Transverse colon (tissue), 4 donors: Measurements from ENCODE around the gene GRHL1. TPM values are rescaled to one million over a fixed set of nuclear protein-coding genes. Genes with fewer than 3 reads are reported as not detected.

Experiments used
- DNase-seq: peaks from one replicate; pipeline ENCODE4 v3.0.0-alpha.2; 2019
- H3K27ac ChIP-seq, 4 donors: fragments of 200-600 bp; sonication (generic); 2 replicates each; pipeline ENCODE4 v1.5.1; 2016 to 2018; ENCODE audit warnings: inconsistent platforms in 4 of 4
- H3K27me3 ChIP-seq: fragments of 200-600 bp; sonication (generic); 2 replicates; pipeline ENCODE4 v1.5.1; 2017; ENCODE audit warnings: inconsistent platforms
- H3K36me3 ChIP-seq, 4 donors: fragments of 200-600 bp; sonication (generic); 2 replicates each; pipeline ENCODE4 v1.5.1; 2017 to 2019; ENCODE audit warnings: inconsistent platforms in 4 of 4
- H3K4me1 ChIP-seq, 4 donors: fragments of 200-600 bp; sonication (generic); 2 replicates each; pipeline ENCODE4 v1.5.1; 2017 to 2020; ENCODE audit warnings: inconsistent platforms in 4 of 4
- H3K4me3 ChIP-seq, 4 donors: fragments of 200-600 bp; sonication (generic); 1 replicate in 1 of 4; 2 replicates in 3 of 4; pipeline versions ENCODE4 v1.5.1 to v1.6.1; 2017 to 2019; ENCODE audit warnings: inconsistent platforms in 4 of 4
- H3K9me3 ChIP-seq, 2 donors: fragments of 200-600 bp; sonication (generic); 2 replicates each; pipeline ENCODE4 v1.5.1; 2017 to 2019; ENCODE audit warnings: inconsistent platforms in 2 of 2
- CTCF ChIP-seq, 5 experiments: fragments of 200-600 bp in 3 of 5; fragments of 450-650 bp in 2 of 5; sonication (generic) in 3 of 5; IDR thresholded peaks; 1 replicate in 2 of 5; 2 replicates in 3 of 5; pipeline ENCODE4 v1.5.1; 2016 to 2017; ENCODE audit warnings: antibody characterized with exemption in 5 of 5, inconsistent platforms in 3 of 5, mild to moderate bottlenecking in 2 of 5, moderate library complexity in 1 of 5
- EP300 ChIP-seq: sonication (generic); formaldehyde crosslinking; IDR thresholded peaks from one replicate; pipeline ENCODE4 v1.6.1; 2017; ENCODE audit warnings: antibody characterized with exemption, low read depth
- POLR2A ChIP-seq: fragments of 450-650 bp; IDR thresholded peaks from one replicate; pipeline ENCODE4 v1.6.1; 2016; ENCODE audit warnings: antibody characterized with exemption, mild to moderate bottlenecking, moderate library complexity
- POLR2AphosphoS5 ChIP-seq, 3 donors: sonication (generic); formaldehyde crosslinking; IDR thresholded peaks; one replicate each; pipeline ENCODE4 v1.6.1; 2016; ENCODE audit warnings: antibody characterized with exemption in 3 of 3
- WGBS, 2 donors: methylation state at CpG; one replicate each; pipeline ENCODE4 v1.1.5; 2018; ENCODE audit warnings: low coverage in 1 of 2; 5-methylcytosine and 5-hydroxymethylcytosine counted together
- in situ Hi-C, 4 donors: fragments of 200-750 bp; cut with MboI; loops; one replicate each; pipeline versions ENCODE4 v1.15.0 to v1.15.1; 2017; ENCODE audit warnings: low sequenced_read_pairs in 3 of 4, low pct_ligation_motif_present in 1 of 4, low pct_unique_long_range_greater_than_20kb in 1 of 4
- intact Hi-C: fragments of 100-400 bp; cut with DNase I; formaldehyde crosslinking; loops from one replicate; pipeline ENCODE4 v1.15.1; 2023; ENCODE audit warnings: low total_unique reads
- total RNA-seq, 4 donors: library from RNA; depleted of rRNA; stranded (reverse); fragments of >200 nt; gene quantifications; one replicate each; pipeline ENCODE4 v1.1.0, GENCODE V29; 2016

GRHL1 gene
- total RNA-seq, 4 donors from 2014 or later: 0.55 to 24.7 (median 1.3) TPM; not detected in 1

- Histone ChIP-seq H3K27ac (no peak overlapping the region), H3K9me3 (no peaks in the 10 kb centered on the region), H3K36me3 (no peaks in the 10 kb centered on the region), H3K4me3 (no peak overlapping the region), H3K27me3 (no peaks in the 10 kb centered on the region), H3K4me1 (peaks cover 9 to 20% (median 13%) of the 10 kb centered on the region in 4 donors)
- no peak for TF ChIP-seq EP300
- no peak for TF ChIP-seq POLR2A
- no peak for TF ChIP-seq CTCF (IDR thresholded peaks at IDR 0.05)
- no peak for TF ChIP-seq POLR2AphosphoS5 (IDR thresholded peaks at IDR 0.05)
- no peak for DNase-seq
- intact Hi-C loops (loop anchor here (5.0 kb wide), 1 partner anchor 69 kb away; no protein-coding TSS in a partner anchor), in situ Hi-C loops (loop anchor here in 2 of 4 donors (5.0 kb wide), 1 partner anchor 64 kb away; no protein-coding TSS in a partner anchor)
- 89 to 100% methylated on average over 5 to 10 of the region's 10 CpGs for WGBS, 2 donors
Measured at GRCh38 chr2:9982891-9983290, 31.4 kb downstream of the GRHL1 start.

- TF ChIP-seq POLR2AphosphoS5 (IDR thresholded peaks at IDR 0.05) (no peak), EP300 (no peak), POLR2A (no peak), CTCF (IDR thresholded peaks at IDR 0.05) (no peak)
- WGBS, 2 donors: 65 to 75% methylated on average over 7 to 15 of the region's 15 CpGs
- no peak for DNase-seq
- Histone ChIP-seq H3K4me3 (no peak overlapping the region), H3K9me3 (no peaks in the 10 kb centered on the region), H3K27me3 (no peaks in the 10 kb centered on the region), H3K4me1 (peaks cover 9 to 20% (median 13%) of the 10 kb centered on the region in 4 donors), H3K27ac (peak overlapping the region in 2 of 4 donors; percentile 49 to 70), H3K36me3 (no peaks in the 10 kb centered on the region)
- intact Hi-C loops (loop anchor here (5.0 kb wide), 1 partner anchor 69 kb away; no protein-coding TSS in a partner anchor), in situ Hi-C loops (loop anchor here in 2 of 4 donors (5.0 kb wide), 1 partner anchor 64 kb away; no protein-coding TSS in a partner anchor)
Measured at GRCh38 chr2:9983401-9984216, 32.1 kb downstream of the GRHL1 start.

GRCh38 chr2:9984217-9984739, 32.8 kb downstream of the GRHL1 start:
- in situ Hi-C loops (loop anchor here in 2 of 4 donors (5.0 kb wide), 1 partner anchor 63 kb away; no protein-coding TSS in a partner anchor), intact Hi-C loops (loop anchor here (5.0 kb wide), 1 partner anchor 68 kb away; no protein-coding TSS in a partner anchor)
- Histone ChIP-seq H3K27ac (peak overlapping the region; percentile 47 to 70 (median 56)), H3K36me3 (no peaks in the 10 kb centered on the region), H3K27me3 (no peaks in the 10 kb centered on the region), H3K4me3 (no peak overlapping the region), H3K4me1 (peaks cover 9 to 20% (median 13%) of the 10 kb centered on the region in 4 donors), H3K9me3 (no peaks in the 10 kb centered on the region)
- 19 to 25% methylated on average over 3 to 7 of the region's 7 CpGs for WGBS, 2 donors
- TF ChIP-seq CTCF (IDR thresholded peaks at IDR 0.05): peak; percentile 76 to 89 (median 86)
- TF ChIP-seq POLR2A: no peak
- TF ChIP-seq POLR2AphosphoS5 (IDR thresholded peaks at IDR 0.05): no peak
- no peak for TF ChIP-seq EP300
- DNase-seq: no peak

- Histone ChIP-seq H3K27ac (peak overlapping the region; percentile 47 to 70 (median 56)), H3K4me1 (peaks cover 9 to 20% (median 13%) of the 10 kb centered on the region in 4 donors), H3K4me3 (no peak overlapping the region), H3K27me3 (no peaks in the 10 kb centered on the region), H3K36me3 (no peaks in the 10 kb centered on the region), H3K9me3 (no peaks in the 10 kb centered on the region)
- 24 to 48% methylated on average over 6 of the region's 6 CpGs for WGBS, 2 donors
- TF ChIP-seq POLR2AphosphoS5 (IDR thresholded peaks at IDR 0.05): no peak
- no peak for TF ChIP-seq POLR2A
- TF ChIP-seq EP300: no peak
- no peak for TF ChIP-seq CTCF (IDR thresholded peaks at IDR 0.05)
- in situ Hi-C loops: loop anchor here in 2 of 4 donors (5.0 kb wide), 1 partner anchor 62 kb away; no protein-coding TSS in a partner anchor
- intact Hi-C loops: loop anchor here (5.0 kb wide), 1 partner anchor 67 kb away; no protein-coding TSS in a partner anchor
- DNase-seq: no peak
Measured at GRCh38 chr2:9984871-9985480, 33.5 kb downstream of the GRHL1 start.
